GM12892 (cell line): ENCODE data around the gene PIK3R2.

Experiments used
- DNase-seq: peaks from one replicate; pipeline ENCODE4 v3.0.0; 2011; ENCODE audit not compliant: insufficient read length
- FAIRE-seq: peaks from 2 replicates; lab custom pipeline; 2011; peaks lifted over from hg19 to GRCh38; lab: Jason Lieb, UNC
- POLR2A ChIP-seq: IDR thresholded peaks from 2 replicates; pipeline ENCODE4 v1.6.1; 2011; ENCODE audit warnings: low read depth, low read length, control low read depth
- POLR2AphosphoS5 ChIP-seq: IDR thresholded peaks from 2 replicates; pipeline ENCODE4 v1.6.1; 2011; ENCODE audit warnings: low read depth, low read length, control low read depth
- TAF1 ChIP-seq: IDR thresholded peaks from 2 replicates; pipeline ENCODE4 v1.6.1; 2011; ENCODE audit warnings: low read depth, mild to moderate bottlenecking, control low read depth, low read length, borderline replicate concordance

The PIK3R2 gene

GRCh38 chr19:18171605-18172327 lies 18.8 kb downstream of the PIK3R2 start:
- TF ChIP-seq POLR2AphosphoS5 (no peak), POLR2A (no peak), TAF1 (no peak)
- FAIRE-seq (peak; percentile 76), DNase-seq (no peak)

GRCh38 chr19:18172331-18173053 lies 19.5 kb downstream of the PIK3R2 start:
- FAIRE-seq (peak; percentile 63), DNase-seq (no peak)

GRCh38 chr19:18173054-18173571 lies 20.1 kb downstream of the PIK3R2 start:
- DNase-seq (no peak), FAIRE-seq (no peak)
- no peak for TF ChIP-seq POLR2A
- no peak for TF ChIP-seq TAF1
- TF ChIP-seq POLR2AphosphoS5: no peak

More at GRCh38 chr19:18172331-18173053, 19.5 kb downstream of the PIK3R2 start:
- TF ChIP-seq TAF1 (no peak), POLR2AphosphoS5 (no peak), POLR2A (no peak)

GRCh38 chr19:18173572-18174288 lies 20.8 kb downstream of the PIK3R2 start, which contains the start of gene IFI30:
IFI30 (plus strand) TSS chr19:18173813; CDS start chr19:18173842, 29 bp downstream.
- peak; percentile 93 for TF ChIP-seq POLR2AphosphoS5
- peak; percentile 71; the same call in 1 of the 2 replicates for TF ChIP-seq TAF1
- peak; percentile 98 for TF ChIP-seq POLR2A
- FAIRE-seq (peak; percentile 87), DNase-seq (peak; percentile 88)

- DNase-seq (no peak), FAIRE-seq (peak; percentile 48)
- TF ChIP-seq TAF1 (no peak), POLR2A (no peak; the same call in 1 of the 2 replicates), POLR2AphosphoS5 (no peak)
Observed at GRCh38 chr19:18174983-18175382, 22.0 kb downstream of the PIK3R2 start.

- TF ChIP-seq TAF1: no peak
- no peak for TF ChIP-seq POLR2AphosphoS5
- TF ChIP-seq POLR2A: no peak
- FAIRE-seq (no peak), DNase-seq (no peak)
Observed at GRCh38 chr19:18176367-18177310, 23.7 kb downstream of the PIK3R2 start.

GRCh38 chr19:18179957-18180356 lies 27.0 kb downstream of the PIK3R2 start:
- FAIRE-seq (no peak), DNase-seq (no peak)
- TF ChIP-seq POLR2AphosphoS5 (no peak), TAF1 (no peak), POLR2A (no peak)

- FAIRE-seq: no peak
- TF ChIP-seq TAF1: no peak
- TF ChIP-seq POLR2A: no peak
- TF ChIP-seq POLR2AphosphoS5: no peak
- DNase-seq: no peak
Observed at GRCh38 chr19:18183529-18183928, 30.6 kb downstream of the PIK3R2 start.

GRCh38 chr19:18185538-18185937 lies 32.6 kb downstream of the PIK3R2 start:
- FAIRE-seq: no peak
- DNase-seq: no peak
- TF ChIP-seq POLR2AphosphoS5 (no peak), TAF1 (no peak), POLR2A (no peak)

GRCh38 chr19:18190278-18190677 lies 37.3 kb downstream of the PIK3R2 start:
- no peak for FAIRE-seq
- TF ChIP-seq POLR2A (no peak), POLR2AphosphoS5 (no peak), TAF1 (no peak)
- no peak for DNase-seq
